Mesenteric fat pad (tissue), 1 donor: ENCODE data around the gene PNKD. TPM values are rescaled to one million over a fixed set of nuclear protein-coding genes. Genes with fewer than 3 reads are reported as not detected.
"Not testable (repeated sequence)": the region's sequence is repeated elsewhere in the genome, so short reads cannot be mapped to it uniquely, and the experiment has no call there.

Experiments used
- DNase-seq: peaks from one replicate; pipeline ENCODE4 v3.0.0-alpha.2; 2020; ENCODE audit warnings: low spot score
- total RNA-seq: library from RNA; stranded (reverse); fragmentation: NEBNext Ultra II Directional; extraction: Animal tissue kit (Norgen Biotek cat#: 25700); gene quantifications from one replicate; pipeline ENCODE4 v1.2.1, GENCODE V29; 2021
- donor health status: DM: yes; HTN: yes; CAD: no.

PNKD gene
- total RNA-seq, 1 donor from 2014 or later = 51.5 TPM

GRCh38 chr2:218291318-218292047 is 21.2 kb downstream of the PNKD start:
- no peak for DNase-seq

DNA sequence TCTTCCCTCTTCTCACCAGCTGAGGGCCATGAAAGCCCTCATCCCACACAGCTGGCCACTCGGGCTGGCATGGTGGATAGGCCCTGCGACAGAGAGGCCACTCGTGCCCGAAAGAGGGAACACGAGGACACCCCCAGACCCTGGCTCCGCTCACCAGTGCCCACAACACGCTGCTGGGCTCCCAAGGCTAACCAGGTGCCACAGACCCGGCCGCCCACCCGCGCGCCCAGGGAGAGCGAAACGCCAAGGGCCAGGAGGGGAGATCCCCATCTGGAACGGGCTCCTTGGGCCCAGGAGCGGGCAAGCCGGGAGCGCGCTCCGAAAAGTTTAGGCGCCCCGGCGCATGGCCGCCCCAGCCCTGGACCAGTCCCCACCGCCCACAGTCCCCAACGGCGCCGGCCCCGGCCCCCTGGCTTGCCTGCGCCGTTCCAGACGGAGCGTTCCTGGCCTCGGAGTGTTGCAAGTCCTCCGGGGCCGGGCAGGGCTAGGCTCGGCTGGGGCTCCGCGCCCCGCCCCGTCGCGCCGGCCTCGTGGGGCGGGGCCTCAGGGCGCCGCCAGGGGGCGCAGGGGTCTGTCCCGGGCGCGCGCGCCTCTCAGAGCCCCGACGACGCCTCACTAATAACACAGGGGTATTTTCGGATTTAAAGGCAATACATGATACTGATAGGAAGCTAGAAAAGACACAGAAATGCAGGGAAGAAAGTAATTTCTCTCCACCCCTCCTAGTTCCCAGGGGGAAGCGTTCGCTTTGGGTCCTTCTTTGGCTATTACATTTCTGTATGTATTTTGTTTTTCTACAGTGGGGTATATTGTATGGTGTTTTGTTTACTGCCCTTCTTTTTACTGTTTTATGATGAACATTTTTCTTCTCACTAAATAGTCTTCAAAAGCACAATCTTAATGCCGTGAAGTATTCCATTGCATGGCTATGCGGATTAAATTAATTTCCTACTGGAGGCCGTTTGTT is 22.0 kb downstream of the PNKD start, which contains the start of gene TMBIM1:
Gene TMBIM1, minus strand, starts transcription at position 456 of the 967 bp plus-strand sequence. CDS start 10,362 bp downstream, outside the sequence.
- peak; percentile 96 for DNase-seq

- DNase-seq = no peak
These were observed 23.6 kb downstream of the PNKD start for GRCh38 chr2:218293715-218294429.

GRCh38 chr2:218294430-218295022 is 24.2 kb downstream of the PNKD start:
- no peak for DNase-seq

- no peak for DNase-seq
These were observed 24.7 kb downstream of the PNKD start for GRCh38 chr2:218295029-218295428.

DNA sequence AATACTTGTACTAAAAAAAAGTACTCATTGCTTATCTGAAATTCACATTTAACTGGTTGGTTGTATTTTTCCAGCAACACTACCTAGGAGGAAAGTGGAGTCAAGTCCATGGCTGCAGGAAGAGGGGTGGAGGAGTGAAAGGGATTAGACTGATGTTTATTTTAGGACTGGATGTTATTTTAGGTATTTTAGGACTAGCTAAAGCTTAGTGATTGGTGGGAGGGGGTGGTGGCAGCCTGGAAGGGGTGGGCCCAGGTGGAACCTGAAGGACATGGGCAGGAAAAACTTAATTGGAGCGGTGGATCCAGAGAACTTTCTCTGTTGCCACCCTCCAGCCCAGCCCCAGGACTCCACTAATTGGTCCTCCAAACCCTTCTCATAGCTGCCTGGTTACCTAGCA is 25.9 kb downstream of the PNKD start:
- DNase-seq = no peak

DNA sequence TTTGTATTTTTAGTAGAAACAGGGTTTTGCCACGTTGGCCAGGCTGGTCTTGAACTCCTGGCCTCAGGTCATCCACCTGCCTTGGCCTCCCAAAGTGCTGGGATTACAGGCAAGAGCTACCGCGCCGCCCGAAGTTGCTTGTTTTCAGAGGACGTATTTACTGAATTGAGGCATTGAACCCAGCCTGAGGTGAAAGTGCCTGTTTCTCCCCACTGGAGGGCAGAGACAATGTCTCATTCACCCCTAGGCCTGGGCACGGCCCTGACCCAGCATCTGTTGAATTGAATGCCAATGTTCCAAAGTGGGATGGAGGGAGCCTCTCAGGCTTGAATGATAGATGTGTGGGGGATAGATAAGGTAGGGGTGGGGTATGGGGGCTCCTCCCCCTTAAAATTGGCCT is 26.5 kb downstream of the PNKD start:
- no peak for DNase-seq

GRCh38 chr2:218298314-218298875 is 28.1 kb downstream of the PNKD start:
- DNase-seq = no peak

DNA sequence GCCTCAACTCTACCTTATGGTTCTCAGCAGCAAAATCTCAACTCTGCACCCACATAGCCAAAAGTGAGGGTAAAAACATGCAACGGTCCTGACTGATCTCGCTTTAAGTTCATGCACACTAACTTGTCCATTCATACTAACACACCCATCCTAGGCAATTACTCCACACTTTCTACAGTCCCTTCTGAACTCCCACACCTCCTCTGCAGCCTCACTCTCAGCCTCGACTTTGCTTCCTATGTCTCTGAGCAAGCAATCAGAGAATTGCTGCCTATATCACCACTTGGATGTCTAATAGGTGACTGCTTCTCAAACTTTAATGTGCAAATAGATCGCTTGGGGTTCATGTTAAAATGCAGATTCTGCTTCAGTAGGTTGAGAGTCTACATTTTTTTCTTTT is 29.8 kb downstream of the PNKD start:
- no peak for DNase-seq

DNA sequence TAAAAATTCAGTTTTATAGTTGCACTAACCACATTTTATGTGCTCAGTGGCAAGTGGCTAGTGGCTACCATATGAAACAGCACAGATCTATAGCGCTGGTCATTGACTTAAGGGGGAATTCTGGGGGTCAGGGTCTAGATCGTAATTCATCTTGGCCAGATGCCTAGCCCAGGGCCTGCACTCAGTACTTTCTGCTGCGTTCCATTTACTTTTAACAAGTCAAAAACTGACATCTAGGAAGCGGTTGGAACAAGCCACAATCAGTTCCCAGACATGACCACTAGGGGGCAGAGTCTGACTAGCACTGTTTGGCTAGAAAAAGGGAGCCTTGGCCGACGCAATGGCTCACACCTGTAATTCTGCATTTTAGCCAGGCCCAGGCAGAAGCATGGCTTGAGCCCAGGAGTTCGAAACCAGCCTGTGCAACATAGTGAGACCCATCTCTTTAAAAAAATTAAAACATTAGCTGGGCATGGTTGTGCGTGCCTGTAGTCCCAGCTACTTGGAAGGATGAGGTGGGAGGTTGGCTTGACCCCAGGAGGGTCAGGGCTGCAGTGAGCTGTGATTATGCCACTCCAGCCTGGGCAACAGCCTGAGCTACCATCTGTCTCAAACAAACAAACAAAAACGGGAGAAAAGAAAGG is 31.0 kb downstream of the PNKD start:
- no peak for DNase-seq

DNA sequence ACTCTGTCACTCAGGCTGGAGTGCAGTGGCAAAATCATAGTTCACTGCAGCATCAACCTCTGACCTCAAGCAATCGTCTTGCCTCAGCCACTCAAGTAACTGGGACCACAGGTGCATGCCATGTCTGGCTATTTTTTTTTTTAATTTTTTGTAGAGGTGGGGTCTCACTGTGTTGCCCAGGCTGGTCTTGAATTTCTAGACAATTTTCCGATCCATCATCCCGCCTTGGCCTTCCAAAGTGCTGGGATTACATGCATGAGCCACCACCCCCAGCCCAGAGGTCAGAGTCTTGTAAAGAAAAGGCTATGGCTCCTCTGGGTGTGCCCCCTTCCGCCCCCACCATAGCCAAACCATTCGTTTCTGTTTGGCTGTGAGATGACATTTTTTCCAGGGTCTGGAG is 35.1 kb downstream of the PNKD start:
- DNase-seq = no peak

DNA sequence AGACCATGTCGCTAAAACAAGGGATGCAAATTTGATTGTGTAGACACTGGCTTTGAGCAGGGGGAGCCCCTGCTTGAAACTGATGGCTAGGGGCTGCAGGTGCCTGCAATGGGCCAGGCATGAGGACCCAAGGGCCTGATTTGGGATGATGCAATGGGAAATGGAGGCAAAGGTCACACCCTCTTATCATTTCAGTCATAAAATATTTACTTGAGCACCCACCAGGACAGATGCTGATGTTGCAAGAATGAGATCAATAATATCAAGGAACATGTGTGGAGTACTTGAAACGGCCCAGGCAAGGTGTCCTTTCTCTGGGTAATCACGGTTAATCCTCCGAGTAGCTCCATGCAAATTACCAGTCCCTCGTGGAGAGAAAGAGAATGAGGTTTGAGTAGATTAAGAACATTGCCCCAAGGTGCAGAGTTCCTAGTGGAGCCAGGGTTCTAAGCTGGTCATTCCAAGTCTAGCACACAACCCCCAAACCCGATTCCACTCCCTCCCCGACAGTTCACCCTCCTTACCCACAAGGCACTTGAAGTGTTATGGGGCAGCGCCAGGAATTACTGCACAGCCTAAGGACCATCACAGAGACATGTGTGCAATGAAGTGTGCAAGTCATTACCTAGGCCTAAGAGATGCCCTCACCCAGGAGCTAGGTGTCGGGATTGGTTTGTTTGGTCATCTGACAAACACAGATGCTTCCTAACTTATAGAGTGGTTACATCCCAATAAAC is 36.0 kb downstream of the PNKD start:
- no peak for DNase-seq

GRCh38 chr2:218307415-218308090 is 37.2 kb downstream of the PNKD start:
- no peak for DNase-seq

GRCh38 chr2:218310853-218311540 is 40.7 kb downstream of the PNKD start:
- no peak for DNase-seq

- not testable (repeated sequence) for DNase-seq
These were observed 41.4 kb downstream of the PNKD start for GRCh38 chr2:218311541-218312266.

DNA sequence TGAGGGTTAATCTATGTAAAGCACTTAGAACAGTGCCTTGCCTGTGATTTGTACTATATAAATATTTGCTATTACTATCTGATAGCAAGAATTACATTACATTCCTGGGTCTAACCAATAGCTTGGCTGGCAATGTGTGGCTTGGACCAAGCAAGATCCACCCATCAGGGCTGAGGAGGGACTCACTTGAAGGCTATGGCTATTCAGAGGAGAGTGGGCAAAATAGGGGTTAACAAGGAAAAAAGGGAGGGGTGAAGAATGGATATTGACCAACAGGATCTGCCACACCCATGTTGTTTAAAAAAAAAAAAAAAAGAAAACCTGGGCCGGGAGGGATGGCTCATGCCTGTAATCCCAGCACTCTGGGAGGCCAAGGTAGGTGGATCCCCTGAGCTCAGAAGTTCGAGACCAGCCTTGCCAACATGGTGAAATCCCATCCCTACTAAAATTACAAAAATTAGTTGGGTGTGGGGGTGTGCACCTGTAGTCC is 42.0 kb downstream of the PNKD start:
- DNase-seq = no peak

GRCh38 chr2:218313356-218313755 is 43.0 kb downstream of the PNKD start:
- no peak for DNase-seq
